ENCODE results near the gene KDM5A.

GRCh38 chr12:389142-390096 is at the start of gene KDM5A:
- TF ChIP-seq POLR2A (IDR thresholded peaks at IDR 0.05) (peak; percentile 19 to 27), CTCF (IDR thresholded peaks at IDR 0.05 in 4 of 5, conservative IDR thresholded peaks at IDR 0.05 in 1 of 5) (no peak)
